ENCODE measurements around the gene EFCAB9. TPM values are rescaled to one million over a fixed set of nuclear protein-coding genes. Genes with fewer than 3 reads are reported as not detected.
"Not testable (repeated sequence)": the region's sequence is repeated elsewhere in the genome, so short reads cannot be mapped to it uniquely, and the experiment has no call there.

The EFCAB9 gene
- total RNA-seq (2014; rRNA removed; shearing (Covaris generic)): not detected in 2 replicates

DNA sequence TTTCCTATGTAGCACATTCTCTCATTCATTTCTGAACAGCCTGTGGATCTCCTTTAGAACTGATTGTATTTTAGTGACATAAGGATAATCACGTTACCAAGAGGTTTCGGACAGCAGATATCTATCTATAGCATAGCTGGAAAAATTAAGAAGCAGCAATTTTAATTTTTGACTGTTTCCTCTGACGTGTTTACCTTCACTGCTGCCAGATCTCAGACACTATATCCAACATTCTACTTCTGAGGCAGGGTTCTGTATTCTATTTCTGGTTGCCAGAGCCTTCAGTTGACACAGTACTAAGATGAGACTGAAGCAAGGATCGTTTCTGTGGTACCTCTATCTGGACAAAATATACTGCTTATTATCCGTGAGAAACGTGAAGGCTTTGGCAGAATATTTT lies at the start of gene EFCAB9:
Gene EFCAB9, plus strand, starts transcription at position 301 of the 400 bp plus-strand sequence. Its CDS starts 1 bp downstream, at position 302.
- H3K4me1 ChIP-seq (replicated peaks): no peaks in the 10 kb centered on the region
- H3K4me3 ChIP-seq: no peak within 1 kb of the TSS
- no peaks in the 10 kb centered on the region for H3K36me3 ChIP-seq
- no peak within 1 kb of the TSS for H3K27ac ChIP-seq
- no peaks in the 10 kb centered on the region; the same call in 1 of the 2 replicates for H3K9me3 ChIP-seq (replicated peaks)
- no peaks in the 10 kb centered on the region for H3K27me3 ChIP-seq (replicated peaks)
- no peak for DNase-seq (ENCODE audit: low read depth in 1 of 2, low spot score in 2 of 2)

DNA sequence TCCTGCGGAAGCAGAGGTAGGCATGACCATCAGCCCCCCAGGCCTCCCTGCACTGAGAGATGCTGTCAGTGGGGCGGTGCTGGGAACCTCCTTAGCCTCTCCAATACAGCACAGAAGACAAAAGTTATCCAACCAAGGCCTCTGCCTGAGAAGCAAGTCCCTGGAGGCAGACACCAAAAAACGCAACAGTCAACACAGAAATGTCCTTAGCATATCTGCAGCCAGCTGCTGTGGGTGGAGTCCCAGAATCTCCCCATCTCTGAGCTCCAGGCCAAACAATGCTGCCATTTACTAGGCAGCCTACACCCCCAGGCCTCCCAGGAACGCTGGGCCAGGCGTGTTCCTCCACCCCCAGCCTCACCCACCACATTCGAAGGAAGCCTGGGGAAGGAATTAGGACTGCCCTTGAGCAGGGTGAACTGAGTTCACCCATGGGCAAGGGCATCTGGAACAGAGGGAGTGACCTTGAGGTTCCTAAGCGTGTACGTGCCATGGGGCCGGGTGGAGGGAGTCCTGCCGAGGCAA lies 49.6 kb upstream of the EFCAB9 start:
- H3K9me3 ChIP-seq (replicated peaks): no peaks in the 10 kb centered on the region
- H3K4me3 ChIP-seq: no peak overlapping the region
- H3K27me3 ChIP-seq (replicated peaks): no peaks in the 10 kb centered on the region
- peaks cover 63% of the 10 kb centered on the region for H3K4me1 ChIP-seq (replicated peaks)
- DNase-seq (ENCODE audit: low read depth in 1 of 2, low spot score in 2 of 2): peak; percentile 62 to 72
- H3K27ac ChIP-seq: peak overlapping the region; percentile 3
- peaks cover 41% of the 10 kb centered on the region for H3K36me3 ChIP-seq

- no peaks in the 10 kb centered on the region for H3K27me3 ChIP-seq (replicated peaks)
- peaks cover 41% of the 10 kb centered on the region for H3K36me3 ChIP-seq
- no peak overlapping the region for H3K4me3 ChIP-seq
- no peak for DNase-seq (ENCODE audit: low read depth in 1 of 2, low spot score in 2 of 2)
- peak overlapping the region; percentile 3; the same call in 1 of the 2 replicates for H3K27ac ChIP-seq
- peaks cover 71% of the 10 kb centered on the region for H3K4me1 ChIP-seq (replicated peaks)
- H3K9me3 ChIP-seq (replicated peaks): no peaks in the 10 kb centered on the region
Measured at GRCh38 chr5:172144931-172145869, 48.8 kb upstream of the EFCAB9 start.

- H3K4me3 ChIP-seq: no peak overlapping the region
- no peak overlapping the region for H3K27ac ChIP-seq
- H3K27me3 ChIP-seq (replicated peaks): no peaks in the 10 kb centered on the region
- DNase-seq (ENCODE audit: low read depth in 1 of 2, low spot score in 2 of 2): no peak
- peaks cover 42% of the 10 kb centered on the region for H3K36me3 ChIP-seq
- no peaks in the 10 kb centered on the region for H3K9me3 ChIP-seq (replicated peaks)
- H3K4me1 ChIP-seq (replicated peaks): peaks cover 80% of the 10 kb centered on the region
Measured at GRCh38 chr5:172145870-172146747, 47.9 kb upstream of the EFCAB9 start.

DNA sequence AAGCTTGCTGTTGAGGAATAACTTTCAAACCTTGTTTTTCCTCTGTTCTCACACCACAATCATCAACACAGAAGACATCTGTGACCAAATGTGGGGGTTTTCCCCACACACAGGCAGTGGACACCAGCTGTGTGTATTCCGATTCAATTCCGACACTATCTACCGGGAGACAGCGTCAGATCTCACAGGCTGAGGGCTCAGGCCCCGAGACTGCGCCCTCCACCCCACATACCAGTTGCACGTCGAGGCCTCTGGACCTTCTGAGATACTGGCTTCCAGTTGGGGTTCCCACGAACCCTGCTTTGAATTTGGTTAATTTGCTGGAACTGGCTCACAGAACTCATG lies 47.3 kb upstream of the EFCAB9 start:
- DNase-seq (ENCODE audit: low read depth in 1 of 2, low spot score in 2 of 2): no peak
- Histone ChIP-seq H3K27me3 (replicated peaks) (no peaks in the 10 kb centered on the region), H3K9me3 (replicated peaks) (no peaks in the 10 kb centered on the region), H3K4me1 (replicated peaks) (peaks cover 80% of the 10 kb centered on the region), H3K27ac (no peak overlapping the region), H3K4me3 (no peak overlapping the region), H3K36me3 (peaks cover 46% of the 10 kb centered on the region)

GRCh38 chr5:172147857-172148256 lies 46.1 kb upstream of the EFCAB9 start:
- H3K4me3 ChIP-seq: no peak overlapping the region
- H3K4me1 ChIP-seq (replicated peaks): peaks cover 71% of the 10 kb centered on the region
- no peak overlapping the region for H3K27ac ChIP-seq
- no peaks in the 10 kb centered on the region for H3K9me3 ChIP-seq (replicated peaks)
- peaks cover 53% of the 10 kb centered on the region for H3K36me3 ChIP-seq
- no peaks in the 10 kb centered on the region for H3K27me3 ChIP-seq (replicated peaks)
- no peak for DNase-seq (ENCODE audit: low read depth in 1 of 2, low spot score in 2 of 2)

GRCh38 chr5:172148381-172148780 lies 45.6 kb upstream of the EFCAB9 start:
- Histone ChIP-seq H3K9me3 (replicated peaks) (no peaks in the 10 kb centered on the region), H3K4me3 (no peak overlapping the region), H3K36me3 (peaks cover 58% of the 10 kb centered on the region), H3K27me3 (replicated peaks) (no peaks in the 10 kb centered on the region), H3K27ac (peak overlapping the region; percentile 81), H3K4me1 (replicated peaks) (peaks cover 66% of the 10 kb centered on the region)
- DNase-seq (ENCODE audit: low read depth in 1 of 2, low spot score in 2 of 2): no peak

DNA sequence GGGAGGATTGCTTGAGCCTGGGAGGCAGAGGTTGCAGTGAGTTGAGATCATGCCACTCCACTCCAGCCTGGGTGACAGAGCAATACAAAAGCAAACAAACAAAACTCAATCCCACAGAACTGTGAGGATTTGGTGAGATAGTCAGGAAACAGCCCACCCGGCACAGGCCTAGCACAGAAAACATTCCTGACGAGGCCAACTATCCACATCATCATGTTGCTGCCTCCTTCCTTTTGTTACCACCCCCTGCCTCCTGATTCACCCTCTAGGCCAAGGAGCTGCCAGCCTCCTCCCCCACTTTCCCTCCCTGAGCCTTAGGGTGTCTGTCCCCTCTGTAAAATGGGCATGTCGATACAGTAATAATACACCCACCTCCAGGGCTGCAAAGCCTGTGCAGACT lies 44.9 kb upstream of the EFCAB9 start:
- Histone ChIP-seq H3K27me3 (replicated peaks) (no peaks in the 10 kb centered on the region), H3K4me3 (no peak overlapping the region), H3K27ac (peak overlapping the region; percentile 81), H3K4me1 (replicated peaks) (peaks cover 59% of the 10 kb centered on the region), H3K36me3 (peaks cover 65% of the 10 kb centered on the region), H3K9me3 (replicated peaks) (no peaks in the 10 kb centered on the region)
- peak; percentile 95 to 96 for DNase-seq (ENCODE audit: low read depth in 1 of 2, low spot score in 2 of 2)

DNA sequence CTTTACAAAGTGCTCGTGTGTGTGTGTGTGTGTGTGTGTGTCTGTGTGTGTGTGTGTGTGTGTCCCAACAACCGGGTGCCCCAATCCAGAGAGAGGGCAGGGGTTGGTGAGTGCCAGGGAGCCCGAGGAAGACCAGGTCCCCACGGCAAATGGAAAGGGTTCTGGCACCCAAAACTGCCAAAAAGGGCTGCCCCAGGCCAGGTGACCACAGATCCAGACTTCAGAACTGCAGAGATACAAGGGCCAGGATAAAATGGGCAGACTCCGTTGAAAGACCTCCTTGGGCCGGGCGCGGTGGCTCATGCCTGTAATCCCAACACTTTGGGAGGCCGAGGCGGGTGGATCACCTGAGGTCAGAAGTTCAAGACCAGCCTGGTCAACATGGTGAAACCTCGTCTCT lies 44.5 kb upstream of the EFCAB9 start:
- Histone ChIP-seq H3K27ac (peak overlapping the region; percentile 3), H3K4me1 (replicated peaks) (peaks cover 55% of the 10 kb centered on the region), H3K36me3 (peaks cover 69% of the 10 kb centered on the region)
- not testable (repeated sequence) for DNase-seq (ENCODE audit: low read depth in 1 of 2, low spot score in 2 of 2); H3K27me3 ChIP-seq (replicated peaks); H3K9me3 ChIP-seq (replicated peaks); H3K4me3 ChIP-seq

GRCh38 chr5:172150514-172151425 lies 43.2 kb upstream of the EFCAB9 start:
- Histone ChIP-seq H3K36me3 (peaks cover 78% of the 10 kb centered on the region), H3K9me3 (replicated peaks) (no peaks in the 10 kb centered on the region), H3K27me3 (replicated peaks) (no peaks in the 10 kb centered on the region), H3K4me1 (replicated peaks) (peaks cover 43% of the 10 kb centered on the region), H3K4me3 (no peak overlapping the region), H3K27ac (peak overlapping the region; percentile 41)
- peak in 1 of 2 experiments; percentile 37 for DNase-seq (ENCODE audit: low read depth in 1 of 2, low spot score in 2 of 2)

- peaks cover 80% of the 10 kb centered on the region for H3K36me3 ChIP-seq
- H3K27me3 ChIP-seq (replicated peaks): no peaks in the 10 kb centered on the region
- peaks cover 34% of the 10 kb centered on the region for H3K4me1 ChIP-seq (replicated peaks)
- H3K27ac ChIP-seq: no peak overlapping the region
- H3K4me3 ChIP-seq: no peak overlapping the region
- H3K9me3 ChIP-seq (replicated peaks): no peaks in the 10 kb centered on the region
- no peak for DNase-seq (ENCODE audit: low read depth in 1 of 2, low spot score in 2 of 2)
Measured at GRCh38 chr5:172151661-172152210, 42.2 kb upstream of the EFCAB9 start.

- Histone ChIP-seq H3K27me3 (replicated peaks) (no peaks in the 10 kb centered on the region), H3K9me3 (replicated peaks) (no peaks in the 10 kb centered on the region), H3K4me3 (no peak overlapping the region), H3K4me1 (replicated peaks) (peaks cover 25% of the 10 kb centered on the region), H3K27ac (no peak overlapping the region), H3K36me3 (peaks cover 76% of the 10 kb centered on the region)
- no peak for DNase-seq (ENCODE audit: low read depth in 1 of 2, low spot score in 2 of 2)
Measured at GRCh38 chr5:172153695-172154094, 40.3 kb upstream of the EFCAB9 start.
